GOT3 (cell line): ENCODE data around the gene PLAU.
"Not testable (repeated sequence)": the region's sequence is repeated elsewhere in the genome, so short reads cannot be mapped to it uniquely, and the experiment has no call there.

Experiments used
- DNase-seq: peaks from one replicate; lab custom pipeline; 2025; ENCODE audit warnings: mixed read lengths; lab: John Stamatoyannopoulos, UW

The PLAU gene

GRCh38 chr10:73922007-73922863, 11.3 kb downstream of the PLAU start:
- DNase-seq = no peak

- DNase-seq = no peak
Measured at GRCh38 chr10:73922864-73923133, 11.9 kb downstream of the PLAU start.

DNA sequence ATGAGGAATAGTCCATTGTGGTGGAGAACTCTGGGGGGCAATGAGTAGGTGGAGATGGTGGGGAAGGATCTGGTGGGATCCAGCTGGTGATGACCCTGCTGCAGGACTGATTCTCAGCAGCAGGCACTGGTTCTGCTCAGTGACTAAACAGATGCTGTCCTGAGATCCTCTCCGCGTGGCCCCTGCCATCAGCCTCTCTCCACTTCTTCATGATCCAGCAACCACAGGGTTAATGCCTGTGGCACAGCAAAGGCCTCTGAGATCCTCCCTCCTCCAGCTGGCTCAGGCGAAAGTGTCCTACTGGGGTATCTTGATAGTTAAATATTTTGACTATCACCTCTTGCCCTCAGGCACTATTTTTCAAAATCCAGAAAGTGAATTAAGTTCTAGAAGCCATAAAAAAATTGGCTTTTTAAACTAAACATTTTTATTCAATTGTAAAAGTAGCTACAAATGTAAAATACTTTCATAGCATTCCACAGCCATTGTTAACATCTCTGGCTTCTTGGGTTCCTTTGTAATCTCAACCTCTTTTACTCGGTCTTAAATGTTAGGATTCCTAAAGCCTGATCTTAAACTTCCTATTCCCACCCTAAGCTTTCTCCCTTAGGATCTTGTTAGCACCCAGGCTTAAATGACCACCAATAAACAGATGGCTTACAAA, 13.1 kb downstream of the PLAU start:
- DNase-seq = no peak

DNA sequence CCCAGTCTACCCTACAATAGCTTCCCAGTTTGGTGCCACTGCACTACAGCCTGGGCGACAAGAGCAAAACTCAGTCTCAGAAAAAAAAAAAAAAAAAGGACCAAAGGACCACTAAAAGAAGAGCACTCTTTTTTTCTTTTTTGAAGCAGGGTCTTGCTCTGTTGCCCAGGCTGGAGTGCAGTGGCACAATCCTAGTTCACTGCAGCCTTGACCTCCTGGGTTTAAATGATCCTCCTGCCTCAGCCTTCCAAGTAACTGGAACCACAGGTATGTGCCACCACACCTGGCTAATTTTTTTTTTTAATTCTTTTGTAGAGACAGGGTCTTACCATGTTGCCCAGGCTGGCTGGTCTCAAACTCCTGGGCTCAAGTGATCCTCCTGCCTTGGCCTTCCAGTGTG, 14.0 kb downstream of the PLAU start:
- DNase-seq = no peak

GRCh38 chr10:73925539-73925938, 14.6 kb downstream of the PLAU start:
- no peak for DNase-seq

- DNase-seq = no peak
Measured at GRCh38 chr10:73926152-73926764, 15.3 kb downstream of the PLAU start.

DNA sequence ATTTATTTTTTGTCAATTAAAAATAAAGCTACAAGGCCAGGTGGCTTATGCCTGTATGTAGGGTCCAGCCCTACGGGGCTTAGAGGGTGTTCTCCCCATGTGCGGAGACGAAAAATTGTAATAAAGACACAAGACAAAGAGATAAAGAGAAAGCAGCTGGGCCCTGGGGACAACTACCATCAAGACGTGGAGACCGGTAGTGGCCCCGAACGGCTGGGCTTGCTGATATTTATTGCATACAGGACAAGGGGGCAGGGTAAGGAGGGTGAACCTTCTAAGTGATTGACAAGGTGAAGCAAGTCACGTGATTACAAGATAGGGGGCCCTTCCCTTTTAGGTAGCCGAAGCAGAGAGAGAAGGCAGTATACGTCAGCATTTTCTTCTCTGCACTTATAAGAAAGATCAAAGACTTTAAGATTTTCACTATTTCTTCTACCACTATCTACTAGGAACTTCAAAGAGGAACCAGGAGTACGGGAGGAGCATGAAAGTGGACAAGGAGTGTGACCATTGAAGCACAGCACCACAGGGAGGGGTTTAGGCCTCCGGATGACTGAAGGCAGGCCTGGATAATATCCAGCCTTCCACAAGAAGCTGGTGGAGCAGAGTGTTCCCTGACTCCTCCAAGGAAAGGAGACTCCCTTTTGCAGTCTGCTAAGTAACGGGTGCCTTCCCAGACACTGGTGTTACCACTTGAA, 19.8 kb downstream of the PLAU start:
- DNase-seq = not testable (repeated sequence)

DNA sequence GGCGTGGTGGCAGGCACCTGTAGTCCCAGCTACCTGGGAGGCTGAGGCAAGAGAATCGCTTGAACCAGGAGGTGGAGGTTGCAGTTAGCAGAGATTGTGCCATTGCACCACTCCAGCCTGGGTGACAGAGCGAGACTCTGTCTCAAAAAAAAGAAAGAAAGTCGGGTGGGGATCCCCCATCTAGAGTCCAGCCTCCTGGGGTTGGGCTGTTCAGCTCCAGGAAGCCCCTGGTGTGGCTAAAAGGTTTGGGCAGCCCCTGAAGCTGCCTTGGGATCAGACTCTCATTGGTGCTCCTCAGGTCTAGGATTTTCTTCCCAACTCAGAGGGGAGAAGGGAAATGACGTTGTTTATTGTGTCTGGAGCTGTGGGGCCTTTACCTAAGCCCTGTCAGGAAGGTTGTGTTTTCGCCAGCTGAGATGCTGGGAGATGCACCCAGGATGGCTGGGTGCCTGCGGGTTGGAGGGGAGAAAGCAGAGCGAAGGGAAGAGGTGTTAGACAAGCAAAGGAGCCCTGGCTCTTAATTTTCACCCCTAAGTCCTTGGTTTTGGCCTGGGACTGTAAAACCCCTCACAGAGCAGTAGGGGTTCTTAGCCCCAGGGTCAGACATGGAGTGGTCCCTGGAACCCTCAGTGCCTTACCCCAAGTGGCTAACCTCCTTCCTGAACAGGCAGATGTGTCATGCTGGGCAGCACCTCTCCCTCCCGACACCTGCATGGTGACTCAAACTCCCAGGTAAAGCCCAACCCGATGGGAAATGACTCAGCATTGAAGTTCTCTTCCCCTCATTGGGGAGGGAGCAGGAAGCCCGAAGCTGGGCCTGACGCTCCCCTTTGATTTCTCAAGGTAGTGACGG, 21.1 kb downstream of the PLAU start:
- DNase-seq = no peak

- no peak for DNase-seq
Measured at GRCh38 chr10:73932620-73933112, 21.7 kb downstream of the PLAU start.

DNA sequence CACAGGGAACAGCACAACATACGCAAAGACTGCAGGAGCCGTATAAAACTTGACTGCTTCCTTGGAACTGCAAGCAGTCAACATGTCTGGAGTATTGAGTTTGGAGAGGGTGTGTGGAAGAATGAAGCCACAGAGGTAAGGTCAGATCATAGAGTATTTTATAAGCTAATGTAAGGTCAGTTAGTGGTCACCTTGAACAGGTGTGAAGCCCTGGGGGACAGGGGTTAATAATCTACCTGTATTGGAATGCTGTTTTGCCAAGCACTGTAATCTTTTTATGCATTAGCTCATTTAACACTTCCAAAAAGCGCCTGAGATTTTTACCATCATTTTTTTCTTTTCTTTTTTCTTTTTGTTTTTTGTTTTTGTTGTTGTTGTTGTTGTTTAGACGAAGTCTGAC, 23.1 kb downstream of the PLAU start:
- no peak for DNase-seq

GRCh38 chr10:73935895-73936294, 25.0 kb downstream of the PLAU start:
- no peak for DNase-seq

DNA sequence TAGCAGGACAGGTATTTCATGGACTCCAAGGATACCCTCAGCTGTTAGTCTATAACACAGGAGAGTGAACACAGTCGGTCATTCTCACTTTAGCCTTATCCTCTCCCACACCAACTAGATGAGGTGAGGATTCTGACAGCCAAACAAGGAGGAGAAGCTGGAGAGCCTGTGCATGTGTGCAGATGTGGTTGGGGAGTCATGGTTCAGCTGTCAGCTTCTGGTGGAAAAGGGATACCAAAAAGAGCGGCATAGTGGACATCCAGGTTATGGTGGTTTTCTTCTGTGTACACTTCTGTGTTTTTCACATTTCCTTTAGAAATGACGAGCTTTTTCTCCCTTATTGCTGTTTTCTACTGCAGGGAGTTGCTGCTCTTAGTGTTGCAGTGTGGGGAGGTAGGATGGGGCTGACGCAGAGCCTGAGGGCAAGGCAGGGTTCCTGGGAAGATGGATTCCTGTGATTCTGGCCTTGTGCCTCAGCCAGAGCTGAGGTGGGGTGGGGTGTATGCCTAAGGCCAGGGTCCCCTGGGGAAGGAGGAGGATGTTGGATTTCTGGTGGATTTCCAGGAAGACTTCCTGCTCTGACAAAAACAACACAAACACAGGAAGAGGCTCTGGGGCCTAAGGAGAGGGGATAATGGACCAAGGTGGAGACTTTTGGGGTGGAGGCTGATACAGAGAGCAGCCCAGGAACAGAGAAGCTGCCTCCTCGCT, 26.6 kb downstream of the PLAU start:
- DNase-seq = no peak

DNA sequence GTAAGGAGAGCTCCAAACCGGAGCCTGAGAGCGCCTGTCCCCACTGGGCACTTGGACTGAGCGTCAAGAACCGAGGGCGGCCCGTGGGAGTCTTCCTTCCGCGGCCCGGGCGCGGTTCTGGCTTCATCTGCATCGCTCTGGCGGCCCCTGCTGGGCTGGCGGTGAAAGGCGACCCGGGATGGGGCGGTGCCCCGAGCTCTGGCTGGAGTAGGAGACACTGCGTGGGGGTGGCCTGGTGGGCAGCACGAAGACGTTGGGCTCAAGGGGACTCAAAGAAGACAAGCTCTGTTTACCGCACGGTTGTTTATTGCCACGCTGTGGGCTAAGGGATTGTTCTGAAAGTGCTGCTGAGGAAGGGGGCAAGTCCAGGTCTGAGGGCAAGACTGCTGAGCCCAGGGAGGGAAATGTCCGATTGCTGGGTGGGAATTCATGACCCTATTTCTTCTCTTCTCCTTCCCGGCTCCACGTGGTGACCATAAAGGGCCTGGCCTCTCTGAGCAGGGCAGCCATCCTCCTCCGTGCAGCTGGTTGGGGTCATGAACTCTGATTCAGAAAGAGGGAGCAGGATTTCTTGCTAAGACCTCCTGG, 29.8 kb downstream of the PLAU start:
- peak; percentile 42 for DNase-seq

DNA sequence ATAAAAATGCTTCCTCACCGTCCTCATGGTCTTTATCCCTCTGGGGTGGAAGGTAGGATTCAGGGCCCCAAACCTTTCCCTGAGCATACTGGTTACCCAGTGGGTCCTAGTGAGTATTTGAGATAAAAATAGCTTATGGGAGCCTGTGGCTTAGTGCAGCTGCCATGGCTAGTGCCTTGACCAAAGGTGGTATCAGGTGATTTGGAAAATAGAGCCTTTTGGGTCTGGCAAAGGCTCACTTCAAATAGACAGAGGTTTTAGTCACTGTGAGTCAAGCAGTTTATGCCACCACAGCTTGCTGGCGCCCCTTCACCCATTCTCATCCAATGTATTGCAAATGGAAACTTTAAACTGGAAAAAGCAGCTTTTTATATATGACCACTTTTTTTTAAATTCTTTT, 30.4 kb downstream of the PLAU start:
- no peak for DNase-seq

DNA sequence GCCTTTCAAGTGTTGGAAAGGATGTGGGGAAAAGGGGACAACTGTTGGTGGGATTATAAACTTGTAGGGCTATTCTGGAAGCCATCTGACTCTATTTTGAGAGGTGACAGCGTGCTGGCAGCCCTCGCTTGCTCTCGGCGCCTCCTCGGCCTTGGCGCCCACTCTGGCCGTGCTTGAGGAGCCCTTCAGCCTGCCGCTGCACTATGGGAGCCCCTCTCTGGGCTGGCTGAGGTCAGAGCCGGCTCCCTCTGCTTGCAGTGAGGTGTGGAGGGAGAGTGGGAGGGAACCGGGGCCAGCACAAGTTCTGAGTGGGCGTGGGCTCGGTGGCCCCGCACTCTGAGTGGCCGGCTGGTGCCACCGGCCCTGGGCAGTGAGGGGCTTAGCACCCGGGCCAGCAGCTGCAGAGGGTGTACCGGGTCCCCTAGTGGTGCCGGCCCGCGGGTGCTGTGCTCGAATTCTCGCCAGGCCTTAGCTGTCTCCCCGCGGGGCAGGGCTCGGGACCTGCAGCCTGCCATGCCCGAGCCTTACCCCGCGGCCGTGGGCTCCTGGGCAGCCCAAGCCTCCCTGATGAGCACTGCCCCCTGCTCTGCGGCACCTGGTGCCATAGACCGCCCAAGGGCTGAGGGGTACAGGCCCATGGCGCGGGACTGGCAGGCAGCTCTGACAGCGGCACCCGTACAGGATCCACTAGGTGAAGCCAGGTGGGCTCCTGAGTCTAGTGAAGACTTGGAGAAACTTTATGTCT, 33.6 kb downstream of the PLAU start:
- no peak for DNase-seq

GRCh38 chr10:73946253-73947145, 35.6 kb downstream of the PLAU start:
- DNase-seq = no peak

DNA sequence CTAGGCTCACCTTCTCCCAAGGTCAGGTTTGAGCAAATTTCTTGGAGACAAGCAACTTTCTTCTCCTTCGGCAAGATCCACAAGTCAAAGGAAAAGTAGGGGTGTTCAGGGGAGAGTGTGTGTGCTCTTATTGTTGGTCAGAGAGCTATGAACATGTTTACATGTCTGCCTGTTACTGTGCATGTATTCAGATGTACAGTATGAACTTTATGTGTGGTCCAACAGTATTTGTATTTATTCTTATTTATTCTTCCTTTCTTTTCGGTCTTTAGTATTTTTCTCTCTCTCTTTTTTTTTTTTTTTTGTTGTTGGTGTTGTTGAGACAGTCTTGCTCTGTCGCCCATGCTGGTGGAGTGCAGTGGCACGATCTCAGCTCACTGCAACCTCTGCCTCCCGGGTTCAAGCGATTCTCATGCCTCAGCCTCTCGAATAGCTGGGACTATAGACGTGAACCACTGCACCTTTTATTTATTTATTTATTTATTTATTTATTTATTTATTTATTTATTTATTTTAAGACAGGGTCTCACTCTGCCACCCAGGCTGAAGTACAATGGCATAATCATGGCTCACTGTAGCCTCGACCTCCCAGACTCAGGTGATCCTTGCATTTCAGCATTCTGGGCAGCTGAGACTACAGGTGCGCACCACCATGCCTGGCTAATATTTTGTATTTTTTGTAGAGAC, 38.2 kb downstream of the PLAU start:
- no peak for DNase-seq
